NCI-H2227 treated with DMSO at 0.1 percent for 48 hours (cell line): ENCODE results near the gene COG4.

ENCODE experiments used
- DNase-seq: peaks from one replicate; lab custom pipeline; 2025; lab: John Stamatoyannopoulos, UW

Gene COG4

GRCh38 chr16:70434484-70435260 is 88.7 kb downstream of the COG4 start:
- no peak for DNase-seq

- no peak for DNase-seq
Observed at GRCh38 chr16:70433458-70434103, 89.8 kb downstream of the COG4 start.

- DNase-seq = no peak
Observed at GRCh38 chr16:70432723-70433457, 90.5 kb downstream of the COG4 start.

GRCh38 chr16:70432356-70432722 is 91.0 kb downstream of the COG4 start:
- no peak for DNase-seq

DNA sequence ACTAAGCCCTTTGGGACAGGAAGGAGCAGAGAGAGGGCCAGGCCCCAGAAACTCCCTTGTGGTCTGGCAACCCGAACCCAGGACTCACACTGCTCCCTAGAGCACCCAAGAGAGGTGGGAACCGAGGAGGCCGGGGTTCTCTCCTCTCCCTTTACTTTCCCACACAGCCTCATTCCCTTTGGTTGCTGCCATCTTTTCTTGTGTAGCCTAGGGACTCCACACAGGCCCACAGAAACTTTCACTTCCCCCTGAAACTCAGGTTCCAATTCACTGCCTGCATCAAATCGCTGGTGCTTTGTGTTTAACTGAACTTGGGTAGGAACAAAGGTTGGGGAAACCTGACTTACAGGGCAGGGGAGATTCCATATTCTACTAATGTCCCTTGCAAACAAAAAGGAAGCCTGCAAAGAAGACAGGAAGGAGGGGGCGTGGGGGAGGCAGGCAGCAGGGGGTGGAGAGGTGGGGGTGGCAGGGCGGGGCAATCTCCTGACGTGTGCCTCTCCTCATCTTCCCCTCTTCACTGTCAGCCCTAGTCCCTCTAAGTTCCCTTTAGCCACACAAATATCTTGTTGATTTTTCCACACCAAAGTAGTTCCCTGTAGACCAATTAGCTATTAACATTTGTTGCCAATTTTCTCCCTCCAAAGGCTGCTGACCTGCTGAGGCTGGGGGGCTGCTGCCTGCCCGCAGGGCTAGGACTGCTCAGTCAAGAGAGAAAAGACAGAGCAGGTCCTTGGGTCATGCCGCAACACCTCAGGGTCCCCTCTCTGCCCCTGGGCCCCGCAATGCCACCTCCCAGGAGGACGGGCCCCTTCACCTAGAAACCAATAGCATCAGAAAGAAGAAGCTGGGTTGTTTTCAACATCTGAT is 92.5 kb downstream of the COG4 start:
- no peak for DNase-seq
